ENCODE measurements around the gene TEX19. TPM values are rescaled to one million over a fixed set of nuclear protein-coding genes. Genes with fewer than 3 reads are reported as not detected.
A peak's percentile ranks its signal among the peaks of the same experiment; 100 is the strongest.

The TEX19 gene
- total RNA-seq, 2 donors from 2014 or later: not detected

GRCh38 chr17:82399041-82399441, 40.0 kb downstream of the TEX19 start:
- Mint-ChIP-seq H3K27ac (no peak overlapping the region), H3K9me3 (no peaks in the 10 kb centered on the region), H3K4me3 (no peak overlapping the region), H3K4me1 (ENCODE audit: low read depth in 2 of 2) (peaks cover 12 to 18% of the 10 kb centered on the region in 2 donors), H3K36me3 (peaks cover 4% of the 10 kb centered on the region), H3K27me3 (no peaks in the 10 kb centered on the region)
- ATAC-seq (no peak), DNase-seq (ENCODE audit: low spot score) (peak; percentile 34)

GRCh38 chr17:82399601-82400101, 40.6 kb downstream of the TEX19 start:
- Mint-ChIP-seq H3K4me1 (ENCODE audit: low read depth in 2 of 2) (peaks cover 12 to 18% of the 10 kb centered on the region in 2 donors), H3K27ac (no peak overlapping the region), H3K4me3 (no peak overlapping the region), H3K36me3 (peaks cover 4% of the 10 kb centered on the region), H3K9me3 (no peaks in the 10 kb centered on the region), H3K27me3 (no peaks in the 10 kb centered on the region)
- no peak for ATAC-seq
- DNase-seq (ENCODE audit: low spot score): peak; percentile 38

GRCh38 chr17:82400206-82400605, 41.2 kb downstream of the TEX19 start:
- Mint-ChIP-seq H3K36me3 (peaks cover 4% of the 10 kb centered on the region), H3K9me3 (no peaks in the 10 kb centered on the region), H3K27me3 (no peaks in the 10 kb centered on the region), H3K27ac (peak overlapping the region in 1 of 2 donors; percentile 34), H3K4me3 (peak overlapping the region; percentile 74), H3K4me1 (ENCODE audit: low read depth in 2 of 2) (peaks cover 12 to 18% of the 10 kb centered on the region in 2 donors)
- ATAC-seq: no peak
- DNase-seq (ENCODE audit: low spot score): peak; percentile 26

GRCh38 chr17:82400830-82401229, 41.8 kb downstream of the TEX19 start:
- Mint-ChIP-seq H3K36me3 (peaks cover 4% of the 10 kb centered on the region), H3K4me1 (ENCODE audit: low read depth in 2 of 2) (peaks cover 12 to 15% of the 10 kb centered on the region in 2 donors), H3K9me3 (no peaks in the 10 kb centered on the region), H3K27ac (peak overlapping the region; percentile 34 to 64), H3K27me3 (no peaks in the 10 kb centered on the region), H3K4me3 (peak overlapping the region; percentile 74)
- peak; percentile 84 for DNase-seq (ENCODE audit: low spot score)
- ATAC-seq: peak; percentile 88 to 92

GRCh38 chr17:82402865-82403264, 43.8 kb downstream of the TEX19 start:
- Mint-ChIP-seq H3K4me1 (ENCODE audit: low read depth in 2 of 2) (peaks cover 9 to 17% of the 10 kb centered on the region in 2 donors), H3K36me3 (peaks cover 4% of the 10 kb centered on the region), H3K27me3 (no peaks in the 10 kb centered on the region), H3K27ac (no peak overlapping the region), H3K9me3 (no peaks in the 10 kb centered on the region), H3K4me3 (no peak overlapping the region)
- no peak for ATAC-seq
- DNase-seq (ENCODE audit: low spot score): no peak

- Mint-ChIP-seq H3K36me3 (peaks cover 4% of the 10 kb centered on the region), H3K27ac (no peak overlapping the region), H3K9me3 (no peaks in the 10 kb centered on the region), H3K27me3 (no peaks in the 10 kb centered on the region), H3K4me3 (no peak overlapping the region), H3K4me1 (ENCODE audit: low read depth in 2 of 2) (peaks cover 9 to 17% of the 10 kb centered on the region in 2 donors)
- DNase-seq (ENCODE audit: low spot score) (no peak), ATAC-seq (no peak)
These were observed 44.9 kb downstream of the TEX19 start for GRCh38 chr17:82403662-82404660.

GRCh38 chr17:82405051-82405450, 46.0 kb downstream of the TEX19 start:
- no peaks in the 10 kb centered on the region for H3K9me3 Mint-ChIP-seq
- H3K36me3 Mint-ChIP-seq: peaks cover 4% of the 10 kb centered on the region
- peaks cover 9 to 23% of the 10 kb centered on the region in 2 donors for H3K4me1 Mint-ChIP-seq (ENCODE audit: low read depth in 2 of 2)
- no peak overlapping the region for H3K4me3 Mint-ChIP-seq
- ATAC-seq (no peak), DNase-seq (ENCODE audit: low spot score) (no peak)
- H3K27me3 Mint-ChIP-seq: no peaks in the 10 kb centered on the region
- no peak overlapping the region for H3K27ac Mint-ChIP-seq

- DNase-seq (ENCODE audit: low spot score) (no peak), ATAC-seq (no peak)
- Mint-ChIP-seq H3K4me3 (no peak overlapping the region), H3K4me1 (ENCODE audit: low read depth in 2 of 2) (peaks cover 0 to 17% of the 10 kb centered on the region in 2 donors), H3K27me3 (no peaks in the 10 kb centered on the region), H3K27ac (no peak overlapping the region), H3K9me3 (no peaks in the 10 kb centered on the region), H3K36me3 (peaks cover 4% of the 10 kb centered on the region)
These were observed 47.2 kb downstream of the TEX19 start for GRCh38 chr17:82406131-82406671.

GRCh38 chr17:82407255-82407654, 48.2 kb downstream of the TEX19 start:
- H3K4me3 Mint-ChIP-seq: no peak overlapping the region
- H3K27ac Mint-ChIP-seq: no peak overlapping the region
- peaks cover 0 to 17% of the 10 kb centered on the region in 2 donors for H3K4me1 Mint-ChIP-seq (ENCODE audit: low read depth in 2 of 2)
- no peaks in the 10 kb centered on the region for H3K27me3 Mint-ChIP-seq
- no peak for DNase-seq (ENCODE audit: low spot score)
- no peak for ATAC-seq
- peaks cover 4% of the 10 kb centered on the region for H3K36me3 Mint-ChIP-seq
- H3K9me3 Mint-ChIP-seq: no peaks in the 10 kb centered on the region

- Mint-ChIP-seq H3K27ac (no peak overlapping the region), H3K9me3 (no peaks in the 10 kb centered on the region), H3K4me3 (no peak overlapping the region), H3K27me3 (no peaks in the 10 kb centered on the region), H3K4me1 (ENCODE audit: low read depth in 2 of 2) (peaks cover 0 to 17% of the 10 kb centered on the region in 2 donors), H3K36me3 (no peaks in the 10 kb centered on the region)
- ATAC-seq (no peak), DNase-seq (ENCODE audit: low spot score) (no peak)
These were observed 49.4 kb downstream of the TEX19 start for GRCh38 chr17:82408288-82408937.

- no peak for ATAC-seq
- Mint-ChIP-seq H3K4me1 (ENCODE audit: low read depth in 2 of 2) (peaks cover 0 to 13% of the 10 kb centered on the region in 2 donors), H3K9me3 (no peaks in the 10 kb centered on the region), H3K36me3 (no peaks in the 10 kb centered on the region), H3K4me3 (no peak overlapping the region), H3K27me3 (no peaks in the 10 kb centered on the region), H3K27ac (no peak overlapping the region)
- DNase-seq (ENCODE audit: low spot score): peak; percentile 22
These were observed 49.9 kb downstream of the TEX19 start for GRCh38 chr17:82408938-82409318.

GRCh38 chr17:82410014-82410716, 51.1 kb downstream of the TEX19 start:
- Mint-ChIP-seq H3K4me3 (no peak overlapping the region), H3K9me3 (no peaks in the 10 kb centered on the region), H3K27me3 (no peaks in the 10 kb centered on the region), H3K36me3 (no peaks in the 10 kb centered on the region), H3K4me1 (ENCODE audit: low read depth in 2 of 2) (peaks cover 10 to 21% of the 10 kb centered on the region in 2 donors), H3K27ac (no peak overlapping the region)
- DNase-seq (ENCODE audit: low spot score): peak; percentile 56
- no peak for ATAC-seq

- Mint-ChIP-seq H3K4me1 (ENCODE audit: low read depth in 2 of 2) (peaks cover 12 to 22% of the 10 kb centered on the region in 2 donors), H3K36me3 (no peaks in the 10 kb centered on the region), H3K27ac (no peak overlapping the region), H3K4me3 (no peak overlapping the region), H3K9me3 (no peaks in the 10 kb centered on the region), H3K27me3 (no peaks in the 10 kb centered on the region)
- DNase-seq (ENCODE audit: low spot score) (peak; percentile 32), ATAC-seq (no peak)
These were observed 52.5 kb downstream of the TEX19 start for GRCh38 chr17:82411396-82412053.

All from natural killer cell treated with Interleukin-12 subunit alpha and Interleukin-12 subunit beta and Interleukin-15 and Interleukin-18, amount 100 ng/mL, for 72 hours (primary cell).